SK-N-SH (cell line): Measurements from ENCODE around the gene DNM2.

Experiments used
- CTCF ChIP-seq: fragments of 200-600 bp; sonication (generic); IDR thresholded peaks from 2 replicates; pipeline ENCODE4 v1.6.1; 2017; ENCODE audit warnings: antibody characterized with exemption, mild to moderate bottlenecking, moderate library complexity
- FOXJ3 ChIP-seq: sonication (generic); formaldehyde crosslinking; IDR thresholded peaks from 2 replicates; pipeline ENCODE4 v1.5.1; 2020; ENCODE audit warnings: mild to moderate bottlenecking, missing genetic modification reagents
- GABPA ChIP-seq: IDR thresholded peaks from 2 replicates; pipeline ENCODE4 v1.4.0; 2012; ENCODE audit warnings: low read depth, mild to moderate bottlenecking
- JUND ChIP-seq: IDR thresholded peaks from 2 replicates; pipeline ENCODE4 v1.4.0; 2012
- MAX ChIP-seq: IDR thresholded peaks from 2 replicates; pipeline ENCODE4 v1.4.0; 2012; ENCODE audit warnings: low read depth
- RAD21 ChIP-seq: IDR thresholded peaks from 2 replicates; pipeline ENCODE4 v1.6.1; 2012; ENCODE audit warnings: mild to moderate bottlenecking, low read length
- SIN3A ChIP-seq: IDR thresholded peaks from 2 replicates; pipeline ENCODE4 v1.6.1; 2012; ENCODE audit warnings: low read depth, mild to moderate bottlenecking, low read length, moderate library complexity, borderline replicate concordance
- TAF1 ChIP-seq: IDR thresholded peaks from 2 replicates; pipeline ENCODE4 v1.6.1; 2012; ENCODE audit warnings: low read depth, mild to moderate bottlenecking, low read length, moderate library complexity, borderline replicate concordance
- USF2 ChIP-seq: fragments of 150-350 bp; IDR thresholded peaks from 2 replicates; pipeline ENCODE4 v1.6.1; 2017; ENCODE audit warnings: antibody characterized with exemption, low read length, low read depth, borderline replicate concordance
- YY1 ChIP-seq: IDR thresholded peaks from 2 replicates; pipeline ENCODE4 v1.4.0; 2012; ENCODE audit warnings: low read depth, mild to moderate bottlenecking

- TF ChIP-seq MAX (no peak), CTCF (no peak), GABPA (no peak), RAD21 (no peak), SIN3A (no peak), JUND (no peak), FOXJ3 (CRISPR knock-in tag) (no peak), USF2 (no peak), YY1 (no peak), TAF1 (no peak)
Measured at GRCh38 chr19:10782795-10783194, 64.9 kb downstream of the DNM2 start.
